ENCODE results near the gene DGAT2.

DNA sequence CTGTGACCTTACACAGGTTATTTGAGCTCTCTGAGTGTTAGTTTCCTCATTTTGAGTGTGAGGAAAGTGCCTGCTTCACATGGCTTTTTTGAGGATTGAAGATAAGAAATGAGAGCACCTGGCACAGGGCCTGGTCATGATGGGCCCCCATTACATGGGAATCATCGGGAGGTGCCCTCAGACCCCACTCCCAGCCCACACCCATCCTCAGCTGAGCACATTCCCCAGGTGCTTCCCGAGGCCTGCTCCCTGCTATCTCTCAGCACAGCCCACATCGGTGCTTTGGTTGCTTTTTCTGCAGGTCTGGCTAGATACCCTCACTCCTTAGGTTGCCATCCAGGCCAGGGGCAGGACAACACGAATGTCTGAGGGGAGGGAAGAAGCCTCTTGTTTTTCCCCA lies 16.6 kb downstream of the DGAT2 start:
- no peak for TF ChIP-seq CTCF (IDR thresholded peaks at IDR 0.05; ENCODE audit: low read length)
- TF ChIP-seq EZH2 (IDR thresholded peaks at IDR 0.05; ENCODE audit: borderline replicate concordance, low read length): no peak

Data from OCI-LY1 (cell line).